Central memory CD8-positive, alpha-beta T cell (primary cell): ENCODE measurements around the gene KATNIP.

Experiments used
- ATAC-seq: fragments of 150-1000 bp; cut with Tn5 transposase; replicated peaks from 2 replicates; pipeline ENCODE4 v1.10.0; 2022; ENCODE audit warnings: mild to moderate bottlenecking, moderate FRiP score, moderate number of reproducible peaks; ENCODE audit not compliant: poor library complexity, severe bottlenecking; ENCODE audit errors: extremely low read depth
- DNase-seq, 2 donors: peaks; one replicate each; pipeline ENCODE4 v3.0.0; 2021; ENCODE audit warnings: low spot score in 2 of 2
- H3K27ac Mint-ChIP-seq: one replicate; pipeline ENCODE4 v1.8.0; 2022; ENCODE audit warnings: low read depth, mild to moderate bottlenecking, moderate library complexity, mixed read lengths
- H3K27me3 Mint-ChIP-seq: one replicate; pipeline ENCODE4 v1.8.0; 2022; ENCODE audit warnings: mixed read lengths
- H3K36me3 Mint-ChIP-seq: one replicate; pipeline ENCODE4 v1.8.0; 2022; ENCODE audit warnings: mild to moderate bottlenecking, moderate library complexity, mixed read lengths; ENCODE audit not compliant: insufficient read depth
- H3K4me1 Mint-ChIP-seq: one replicate; pipeline ENCODE4 v1.8.0; 2022; ENCODE audit warnings: mixed read lengths
- H3K4me3 Mint-ChIP-seq: one replicate; pipeline ENCODE4 v1.8.0; 2022; ENCODE audit warnings: mild to moderate bottlenecking, moderate library complexity, mixed read lengths
- H3K9me3 Mint-ChIP-seq: one replicate; pipeline ENCODE4 v1.8.0; 2022; ENCODE audit warnings: mixed read lengths

Gene KATNIP

DNA sequence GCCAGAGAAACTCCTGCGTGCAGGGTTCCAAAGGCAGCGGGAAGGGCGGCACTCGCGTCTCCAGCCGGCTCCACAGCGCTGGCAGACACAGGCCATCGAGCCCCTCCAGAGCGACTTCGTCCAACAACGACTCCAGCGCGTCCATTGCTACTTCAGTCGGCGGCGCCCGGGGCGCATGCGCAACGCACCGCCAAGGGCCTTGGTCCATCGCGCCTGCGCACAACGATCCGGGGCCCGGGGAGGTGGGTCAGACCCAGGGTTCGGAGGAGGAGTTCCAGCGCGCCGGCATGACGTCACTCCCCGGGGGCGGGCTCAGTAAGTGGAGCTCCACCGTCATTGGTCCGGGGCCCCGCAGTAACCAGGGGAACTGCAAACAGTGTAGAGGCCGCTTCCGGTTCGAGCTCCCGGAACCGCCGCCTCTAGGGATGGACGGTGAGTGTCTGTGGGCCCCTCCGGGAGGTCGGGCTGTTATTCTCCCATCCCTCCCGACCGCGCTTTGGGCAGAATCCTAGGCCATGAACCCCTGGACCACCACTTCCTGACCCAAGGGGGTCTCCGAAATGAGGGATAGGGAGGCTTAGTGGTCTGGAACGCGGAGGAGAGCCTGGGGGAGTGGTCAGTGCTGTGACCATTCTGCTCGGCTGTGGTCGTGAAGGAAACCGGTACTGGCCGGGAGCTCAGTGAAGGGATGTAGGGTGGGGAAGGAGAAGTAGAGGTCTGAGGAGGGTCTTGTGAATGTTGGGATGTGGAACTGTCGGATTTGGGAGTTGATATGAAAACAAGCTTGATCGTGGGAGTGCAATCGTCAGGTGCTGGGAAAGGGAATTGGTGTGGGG is at the start of gene KATNIP, which contains the start of gene GTF3C1:
KATNIP (plus strand) TSS at position 399 of the 836 bp plus-strand sequence; CDS start at position 426, 27 bp downstream.
GTF3C1 (minus strand) TSS at position 168 of the 836 bp plus-strand sequence; CDS start at position 145, 23 bp downstream.
- peak within 1 kb of the TSS; percentile 100 for H3K27ac Mint-ChIP-seq
- H3K27me3 Mint-ChIP-seq = no peaks in the 10 kb centered on the region
- no peaks in the 10 kb centered on the region for H3K9me3 Mint-ChIP-seq
- peaks cover 23% of the 10 kb centered on the region for H3K36me3 Mint-ChIP-seq
- ATAC-seq = peak; percentile 99
- peak within 1 kb of the TSS; percentile 99 for H3K4me3 Mint-ChIP-seq
- peak; percentile 100 for DNase-seq
- H3K4me1 Mint-ChIP-seq = peaks cover 51% of the 10 kb centered on the region

DNA sequence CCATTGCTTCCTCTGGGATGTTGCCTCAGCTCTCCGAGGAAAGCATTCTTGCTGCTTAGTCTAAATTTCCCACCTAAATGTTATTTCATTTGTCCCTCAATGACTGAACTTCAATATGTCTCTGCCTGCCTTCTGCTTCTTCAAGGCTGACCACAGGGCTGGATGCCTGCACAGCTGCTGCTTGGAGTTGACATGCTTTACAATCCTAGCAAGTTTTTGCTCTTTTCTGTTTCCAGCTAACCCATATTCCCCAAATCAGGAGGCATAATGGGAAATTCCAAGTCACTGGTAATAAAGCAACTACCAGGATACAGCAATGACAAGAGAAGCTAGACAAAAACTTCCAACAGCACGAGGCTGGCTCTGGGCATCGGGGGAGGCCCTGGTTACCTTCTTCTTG is 49.1 kb upstream of the KATNIP start:
- no peaks in the 10 kb centered on the region for H3K4me1 Mint-ChIP-seq
- H3K4me3 Mint-ChIP-seq = no peak overlapping the region
- H3K27me3 Mint-ChIP-seq = no peaks in the 10 kb centered on the region
- peaks cover 62% of the 10 kb centered on the region for H3K36me3 Mint-ChIP-seq
- ATAC-seq (no peak), DNase-seq (no peak)
- H3K9me3 Mint-ChIP-seq = no peaks in the 10 kb centered on the region
- H3K27ac Mint-ChIP-seq = no peak overlapping the region

DNA sequence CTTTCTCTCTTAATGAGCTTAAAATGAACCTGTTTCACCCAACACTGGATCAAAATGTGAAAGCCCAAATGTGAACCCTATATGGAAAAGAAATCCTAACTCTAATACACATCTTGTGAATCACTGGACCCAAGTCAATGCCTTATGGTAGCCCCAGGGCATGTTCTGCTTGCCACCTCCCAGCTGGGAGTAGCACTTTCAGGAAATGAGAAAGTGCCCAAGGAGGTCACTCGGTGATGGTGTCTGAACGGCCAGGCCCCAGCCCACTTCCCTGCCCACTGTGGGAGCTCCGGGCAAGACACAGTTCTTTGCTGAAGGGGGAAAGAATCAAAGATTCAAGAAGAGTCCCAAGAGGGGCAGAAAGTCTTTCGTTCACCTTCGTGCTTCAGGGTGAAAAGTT is 46.3 kb upstream of the KATNIP start:
- DNase-seq (no peak), ATAC-seq (no peak)
- no peaks in the 10 kb centered on the region for H3K4me1 Mint-ChIP-seq
- H3K36me3 Mint-ChIP-seq = peaks cover 58% of the 10 kb centered on the region
- no peak overlapping the region for H3K27ac Mint-ChIP-seq
- H3K9me3 Mint-ChIP-seq = no peaks in the 10 kb centered on the region
- no peak overlapping the region for H3K4me3 Mint-ChIP-seq
- H3K27me3 Mint-ChIP-seq = no peaks in the 10 kb centered on the region

DNA sequence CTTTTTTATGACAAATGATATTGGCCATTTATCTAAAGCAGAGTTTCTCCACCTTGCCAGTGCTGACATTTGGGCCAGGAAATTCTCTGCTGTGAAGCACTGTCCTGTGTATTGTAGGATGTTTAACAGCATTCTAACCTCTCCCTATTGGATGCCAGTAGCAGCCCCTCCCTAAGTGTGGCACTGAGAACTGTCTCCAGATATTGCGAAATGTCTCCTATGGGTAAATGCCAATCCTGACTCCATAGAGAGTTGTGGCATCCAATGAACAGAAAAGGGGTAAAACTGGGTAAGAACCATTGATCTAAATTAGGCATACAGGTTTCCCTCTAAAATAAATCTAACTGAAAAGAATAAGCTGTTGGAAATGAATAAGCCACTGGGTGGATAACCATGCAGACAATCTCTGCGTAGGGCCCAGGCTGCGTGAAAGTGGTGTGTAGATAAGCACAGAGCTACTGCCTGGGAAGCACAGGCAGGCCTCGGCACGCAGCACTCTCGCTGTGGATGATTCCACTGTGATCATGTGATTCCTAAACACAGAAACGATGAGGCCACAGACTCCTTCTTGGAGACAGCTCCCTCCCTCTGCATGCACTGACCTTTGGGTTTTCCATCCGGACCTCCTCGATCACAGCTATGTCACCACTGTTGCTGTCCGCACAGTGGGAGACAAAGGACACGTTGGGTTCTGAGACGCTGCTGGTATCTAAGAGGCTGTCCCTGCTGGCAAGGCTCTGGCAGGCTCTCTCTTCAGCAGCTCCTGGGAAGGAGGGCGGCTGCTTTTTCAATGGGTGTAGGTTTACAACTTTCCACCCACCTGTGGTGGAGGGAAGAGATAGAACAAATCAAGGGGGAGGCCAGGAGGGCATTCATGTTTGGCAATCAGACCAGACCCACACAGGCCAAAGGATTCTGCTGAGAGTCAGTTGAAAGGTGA is 44.4 kb upstream of the KATNIP start:
- H3K27me3 Mint-ChIP-seq = no peaks in the 10 kb centered on the region
- peaks cover 57% of the 10 kb centered on the region for H3K36me3 Mint-ChIP-seq
- H3K4me3 Mint-ChIP-seq = no peak overlapping the region
- H3K4me1 Mint-ChIP-seq = no peaks in the 10 kb centered on the region
- DNase-seq = no peak
- H3K27ac Mint-ChIP-seq = peak overlapping the region; percentile 72
- no peaks in the 10 kb centered on the region for H3K9me3 Mint-ChIP-seq
- no peak for ATAC-seq

DNA sequence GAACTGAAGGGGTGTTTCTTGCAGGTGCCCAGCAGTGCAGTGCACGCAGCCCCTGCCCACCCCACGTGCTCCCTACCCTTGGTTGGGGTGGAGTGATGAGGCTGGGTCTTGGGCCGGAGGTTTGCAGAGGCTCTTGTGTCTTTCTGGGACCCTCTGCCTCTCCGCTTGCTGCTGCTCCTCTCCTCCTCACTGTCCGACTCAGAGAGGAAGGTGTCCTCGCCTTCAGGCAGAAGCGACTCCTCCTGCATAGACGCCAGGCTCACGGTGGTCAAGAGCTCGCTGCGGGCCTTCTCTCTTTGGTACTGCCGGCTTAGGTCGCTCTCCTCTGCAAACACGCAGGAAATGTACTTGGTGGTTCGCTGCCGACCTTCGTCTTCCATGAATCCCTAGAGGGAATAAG is 43.2 kb upstream of the KATNIP start:
- no peak for DNase-seq
- Mint-ChIP-seq H3K27ac (no peak overlapping the region), H3K27me3 (no peaks in the 10 kb centered on the region), H3K4me1 (no peaks in the 10 kb centered on the region), H3K36me3 (peaks cover 51% of the 10 kb centered on the region), H3K9me3 (no peaks in the 10 kb centered on the region), H3K4me3 (no peak overlapping the region)
- no peak for ATAC-seq

DNA sequence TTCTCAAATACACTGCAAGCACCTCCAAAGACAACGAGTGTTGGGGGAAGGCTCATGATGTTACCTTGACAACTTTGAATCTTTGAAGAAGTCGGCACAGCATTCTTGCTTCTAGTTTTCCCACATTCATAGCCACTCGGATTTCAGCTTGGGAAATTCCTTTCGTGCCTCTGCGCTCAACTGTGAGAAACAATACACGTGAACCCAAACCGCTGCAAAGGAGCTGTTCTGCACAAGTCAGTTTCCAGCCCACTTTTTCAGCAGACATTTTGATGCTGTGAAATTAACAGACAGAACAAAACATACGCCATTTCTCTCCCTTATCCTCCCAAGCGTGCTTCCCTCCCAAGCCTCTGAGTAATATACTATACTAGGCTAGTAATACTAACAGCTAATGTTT is 41.5 kb upstream of the KATNIP start:
- H3K9me3 Mint-ChIP-seq = no peaks in the 10 kb centered on the region
- H3K27ac Mint-ChIP-seq = no peak overlapping the region
- DNase-seq (no peak), ATAC-seq (no peak)
- no peaks in the 10 kb centered on the region for H3K27me3 Mint-ChIP-seq
- no peak overlapping the region for H3K4me3 Mint-ChIP-seq
- no peaks in the 10 kb centered on the region for H3K4me1 Mint-ChIP-seq
- peaks cover 41% of the 10 kb centered on the region for H3K36me3 Mint-ChIP-seq

DNA sequence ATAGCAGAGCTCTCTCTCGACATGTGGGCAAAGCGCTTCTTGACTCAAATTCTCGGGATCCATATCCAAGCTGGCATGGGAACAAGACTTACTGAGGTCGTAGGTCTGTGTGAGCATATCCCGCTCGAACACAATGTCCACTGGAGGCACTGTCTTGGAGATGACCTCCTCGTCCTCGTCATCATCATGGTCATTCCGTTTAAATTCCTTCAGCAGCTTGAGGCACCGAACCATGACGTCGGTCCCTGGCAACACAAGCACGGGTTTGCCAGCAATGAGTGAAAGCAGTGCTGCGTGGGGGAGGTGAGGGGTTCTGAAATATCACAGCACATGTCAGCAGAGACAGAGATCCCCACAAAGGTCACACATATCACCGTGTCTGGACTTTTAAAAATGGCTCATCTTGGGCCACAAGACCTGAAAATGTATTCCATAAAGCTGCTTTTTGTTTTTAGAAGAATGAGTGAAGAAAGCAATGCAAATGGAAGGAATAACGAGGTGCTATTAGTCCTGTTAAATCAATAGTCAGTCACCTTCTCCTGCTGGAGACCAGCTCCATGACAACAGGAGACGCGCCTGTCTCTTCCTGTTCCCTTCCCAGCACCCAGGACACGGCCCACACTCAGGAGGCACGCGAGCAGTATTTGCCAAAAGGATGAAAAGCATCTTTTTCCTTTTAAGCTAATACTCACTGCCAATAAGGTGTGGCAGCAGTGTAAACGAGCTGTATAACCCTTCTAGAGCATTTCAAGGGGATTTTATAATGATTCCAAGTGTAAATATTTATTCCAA is 38.1 kb upstream of the KATNIP start:
- peaks cover 29% of the 10 kb centered on the region for H3K36me3 Mint-ChIP-seq
- H3K9me3 Mint-ChIP-seq = no peaks in the 10 kb centered on the region
- no peak for DNase-seq
- no peaks in the 10 kb centered on the region for H3K27me3 Mint-ChIP-seq
- H3K4me3 Mint-ChIP-seq = no peak overlapping the region
- no peak overlapping the region for H3K27ac Mint-ChIP-seq
- no peak for ATAC-seq
- peaks cover 12% of the 10 kb centered on the region for H3K4me1 Mint-ChIP-seq

DNA sequence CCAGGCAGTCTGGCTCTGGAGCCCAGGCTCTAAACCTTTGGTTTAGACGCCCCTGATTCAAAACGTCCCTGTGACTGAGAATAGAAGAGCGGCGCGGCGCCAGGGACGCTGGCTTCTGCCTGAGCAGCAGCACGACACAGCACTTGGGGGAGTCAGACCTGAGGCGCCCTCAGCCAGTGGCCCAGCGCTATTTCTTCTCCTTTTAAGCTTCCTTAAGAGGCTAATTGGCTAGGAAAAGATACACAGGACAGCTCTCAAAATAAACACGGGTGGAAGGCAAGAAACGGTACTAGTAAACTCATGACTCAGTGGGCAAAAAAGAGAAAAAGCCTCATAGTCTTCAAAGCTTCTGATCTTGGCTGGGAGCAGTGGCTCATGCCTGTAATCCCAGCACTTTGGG is 35.1 kb upstream of the KATNIP start:
- H3K9me3 Mint-ChIP-seq = no peaks in the 10 kb centered on the region
- no peak for ATAC-seq
- peaks cover 12% of the 10 kb centered on the region for H3K4me1 Mint-ChIP-seq
- DNase-seq = no peak
- H3K27ac Mint-ChIP-seq = no peak overlapping the region
- no peak overlapping the region for H3K4me3 Mint-ChIP-seq
- peaks cover 21% of the 10 kb centered on the region for H3K36me3 Mint-ChIP-seq
- no peaks in the 10 kb centered on the region for H3K27me3 Mint-ChIP-seq

DNA sequence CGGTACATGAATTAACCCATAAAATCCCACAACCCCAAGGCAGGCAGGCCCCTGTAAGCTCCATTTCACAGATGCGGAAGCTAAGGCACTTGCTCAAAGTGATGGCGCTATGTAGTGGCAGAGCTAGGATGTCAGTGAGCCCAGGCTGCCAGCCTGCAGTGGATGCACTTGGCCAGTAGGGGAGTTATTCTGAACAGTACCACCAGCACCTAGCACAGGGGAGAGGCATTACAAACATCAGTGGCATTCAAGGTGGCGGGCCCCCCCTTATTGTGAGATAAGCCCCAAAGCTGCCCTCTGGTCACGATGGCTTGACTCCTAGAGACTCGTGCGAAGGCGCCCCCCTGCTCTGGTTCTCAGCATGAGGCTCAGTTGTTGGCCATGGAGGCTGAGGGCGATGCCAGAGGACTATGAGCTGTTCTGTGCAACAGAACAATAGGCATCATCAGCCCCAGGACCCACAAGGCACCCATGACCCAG is 34.0 kb upstream of the KATNIP start:
- Mint-ChIP-seq H3K36me3 (peaks cover 18% of the 10 kb centered on the region), H3K4me1 (peaks cover 12% of the 10 kb centered on the region), H3K27ac (peak overlapping the region; percentile 41), H3K27me3 (no peaks in the 10 kb centered on the region), H3K4me3 (no peak overlapping the region), H3K9me3 (no peaks in the 10 kb centered on the region)
- ATAC-seq (no peak), DNase-seq (no peak)

DNA sequence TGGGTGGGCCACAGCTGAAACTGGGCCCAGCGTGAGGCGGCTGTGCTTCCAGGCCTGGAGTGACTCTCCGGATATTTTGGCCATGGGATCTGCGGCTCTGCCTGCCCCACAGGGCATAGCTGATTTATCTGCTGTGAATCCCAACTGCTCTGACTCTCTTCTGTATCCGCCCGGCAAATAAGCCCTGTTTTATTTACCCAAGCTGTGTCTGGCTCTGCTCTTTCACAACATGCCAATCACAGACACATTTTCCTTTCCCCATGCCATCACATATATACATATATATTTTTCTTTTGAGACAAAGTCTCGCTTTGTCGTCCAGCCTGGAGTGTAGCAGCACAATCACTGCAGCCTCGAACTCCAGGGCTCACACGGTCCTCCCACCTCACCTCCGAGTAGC is 33.6 kb upstream of the KATNIP start:
- no peaks in the 10 kb centered on the region for H3K27me3 Mint-ChIP-seq
- peaks cover 12% of the 10 kb centered on the region for H3K4me1 Mint-ChIP-seq
- DNase-seq = no peak
- no peak overlapping the region for H3K4me3 Mint-ChIP-seq
- ATAC-seq = no peak
- H3K9me3 Mint-ChIP-seq = no peaks in the 10 kb centered on the region
- H3K27ac Mint-ChIP-seq = no peak overlapping the region
- H3K36me3 Mint-ChIP-seq = peaks cover 17% of the 10 kb centered on the region

DNA sequence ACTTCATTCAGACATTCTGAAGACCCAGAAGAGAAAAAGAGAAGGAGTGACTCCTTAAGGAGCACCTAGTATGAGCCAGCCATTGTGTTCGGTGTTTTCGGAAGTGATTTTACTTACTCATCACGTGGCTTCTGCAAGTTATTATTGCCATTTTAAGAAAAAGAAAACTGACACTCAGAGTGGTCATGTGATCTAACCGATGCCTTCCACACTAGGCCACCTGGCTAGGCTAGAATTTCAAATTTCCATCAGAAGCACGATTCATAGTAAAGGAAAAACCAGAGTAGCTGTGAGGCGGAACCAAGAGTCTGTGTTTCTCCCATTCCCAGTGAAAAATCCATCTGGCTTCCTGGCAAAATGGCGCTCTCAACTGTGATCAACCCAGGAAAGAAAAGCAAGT is 32.3 kb upstream of the KATNIP start:
- H3K27me3 Mint-ChIP-seq = no peaks in the 10 kb centered on the region
- ATAC-seq (no peak), DNase-seq (no peak)
- H3K27ac Mint-ChIP-seq = no peak overlapping the region
- H3K4me3 Mint-ChIP-seq = no peak overlapping the region
- no peaks in the 10 kb centered on the region for H3K9me3 Mint-ChIP-seq
- H3K36me3 Mint-ChIP-seq = peaks cover 12% of the 10 kb centered on the region
- peaks cover 19% of the 10 kb centered on the region for H3K4me1 Mint-ChIP-seq

DNA sequence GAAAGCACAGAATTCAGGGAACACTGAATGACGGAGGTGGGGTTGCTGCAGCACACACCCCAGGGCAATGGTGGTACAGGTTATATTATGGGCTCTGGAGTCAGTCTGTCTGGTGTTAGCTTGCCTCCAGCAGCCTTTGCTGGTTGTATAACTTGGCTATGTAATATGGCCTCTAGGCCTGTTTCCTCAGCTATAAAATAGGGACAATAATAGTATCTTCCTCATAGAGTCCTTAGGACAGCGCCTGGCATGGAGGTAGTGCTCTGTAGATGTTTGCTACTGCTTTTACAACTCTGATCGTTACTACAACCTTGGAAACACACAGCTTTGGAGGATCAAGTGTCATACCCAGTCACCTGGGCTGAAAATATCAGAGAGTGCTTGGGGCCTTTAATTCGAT is 31.7 kb upstream of the KATNIP start:
- Mint-ChIP-seq H3K27ac (no peak overlapping the region), H3K36me3 (peaks cover 15% of the 10 kb centered on the region), H3K9me3 (no peaks in the 10 kb centered on the region), H3K4me3 (no peak overlapping the region), H3K27me3 (no peaks in the 10 kb centered on the region), H3K4me1 (peaks cover 19% of the 10 kb centered on the region)
- ATAC-seq (no peak), DNase-seq (no peak)
